Karpas-422 (cell line): ENCODE data around the gene CTBP2. TPM values are rescaled to one million over a fixed set of nuclear protein-coding genes. Genes with fewer than 3 reads are reported as not detected.

Experiments used
- DNase-seq: peaks from one replicate; pipeline ENCODE4 v3.0.0-alpha.2; 2015
- H2AFZ ChIP-seq: fragments of 200-600 bp; sonication (generic); 2 replicates; pipeline ENCODE4 v1.6.1; 2014; ENCODE audit warnings: antibody characterized with exemption, low read length, mixed read lengths
- H3K27ac ChIP-seq: fragments of 200-600 bp; sonication (generic); 2 replicates; pipeline ENCODE4 v1.5.1; 2014; ENCODE audit warnings: mild to moderate bottlenecking, low read length, moderate library complexity
- H3K27me3 ChIP-seq: fragments of 200-600 bp; sonication (generic); 2 replicates; pipeline ENCODE4 v1.6.1; 2014; ENCODE audit warnings: low read length, mixed read lengths
- H3K36me3 ChIP-seq: fragments of 200-600 bp; sonication (generic); 2 replicates; pipeline ENCODE4 v1.6.1; 2014; ENCODE audit warnings: low read length, mixed read lengths; ENCODE audit not compliant: insufficient read depth
- H3K4me1 ChIP-seq: fragments of 200-600 bp; sonication (generic); 2 replicates; pipeline ENCODE4 v1.6.1; 2014; ENCODE audit warnings: mild to moderate bottlenecking, low read length, mixed read lengths
- H3K4me2 ChIP-seq: fragments of 200-600 bp; sonication (generic); 2 replicates; pipeline ENCODE4 v1.6.1; 2014; ENCODE audit warnings: low read length, low read depth, mild to moderate bottlenecking; ENCODE audit not compliant: poor library complexity, severe bottlenecking
- H3K4me3 ChIP-seq: fragments of 200-600 bp; sonication (generic); 2 replicates; pipeline ENCODE4 v1.5.1; 2014; ENCODE audit warnings: mild to moderate bottlenecking, antibody characterized with exemption, low read length, mixed read lengths
- H3K79me2 ChIP-seq: fragments of 200-600 bp; sonication (generic); 2 replicates; pipeline ENCODE4 v1.6.1; 2014; ENCODE audit warnings: mild to moderate bottlenecking, low read length, mixed read lengths
- H3K9ac ChIP-seq: fragments of 200-600 bp; sonication (generic); 2 replicates; pipeline ENCODE4 v1.6.0; 2014; ENCODE audit warnings: low read length
- H3K9me2 ChIP-seq: fragments of 200-600 bp; sonication (generic), shearing (Covaris generic); replicated peaks from 2 replicates; pipeline ENCODE4 v1.6.0; 2014; ENCODE audit warnings: mild to moderate bottlenecking, low read length, moderate library complexity; ENCODE audit not compliant: insufficient read depth
- H3K9me3 ChIP-seq: fragments of 300-700, 200-600 bp; sonication (generic); 2 replicates; pipeline ENCODE4 v1.6.1; 2014; ENCODE audit warnings: low read length, mixed read lengths
- H4K20me1 ChIP-seq: fragments of 200-600 bp; sonication (generic); 2 replicates; pipeline ENCODE4 v1.6.1; 2014; ENCODE audit warnings: mild to moderate bottlenecking, antibody characterized with exemption, low read length, low read depth; ENCODE audit not compliant: insufficient read depth
- total RNA-seq: library from RNA; depleted of rRNA; stranded (reverse); fragments of >200 nt; shearing (Covaris generic); gene quantifications from 2 replicates; pipeline ENCODE4 v1.2.3, GENCODE V29; 2014; ENCODE audit warnings: low replicate concordance

The CTBP2 gene
- total RNA-seq, 1 experiment from 2014 or later: 0.15 TPM

DNA sequence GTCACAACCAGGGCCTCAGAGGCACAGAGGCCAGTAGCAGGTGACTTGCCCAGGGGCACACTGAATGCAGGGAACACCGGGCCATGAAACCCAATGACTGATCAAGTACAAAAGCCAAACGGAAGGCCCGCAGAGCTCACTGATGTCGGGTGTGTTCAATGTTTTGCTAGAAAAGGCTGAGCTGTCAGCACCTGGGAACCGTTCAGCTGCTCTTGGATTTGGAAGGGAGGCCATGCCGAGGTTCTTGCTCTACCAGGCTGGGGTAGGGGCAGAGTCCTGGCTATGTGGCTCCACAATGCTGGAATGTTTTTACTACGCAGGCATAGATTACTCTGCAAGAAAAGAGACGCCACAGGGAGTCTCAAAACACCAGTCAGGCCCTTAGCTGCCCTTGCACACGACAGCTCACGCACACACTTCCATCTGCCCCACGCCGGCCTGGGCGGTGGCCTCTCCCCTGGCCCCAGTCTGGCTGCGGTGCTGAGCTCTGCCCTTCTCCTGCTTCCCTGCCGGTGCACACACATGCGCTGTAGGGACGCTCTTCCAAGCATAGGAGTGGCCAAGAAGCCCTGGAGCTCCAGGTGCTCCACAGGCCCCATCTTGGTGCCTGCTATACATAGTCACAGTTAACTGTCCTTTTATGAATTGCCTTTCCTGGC is 138.5 kb downstream of the CTBP2 start:
- H3K4me1 ChIP-seq: peaks cover 28% of the 10 kb centered on the region
- no peaks in the 10 kb centered on the region for H3K9me2 ChIP-seq
- no peaks in the 10 kb centered on the region for H4K20me1 ChIP-seq
- H3K27me3 ChIP-seq: no peaks in the 10 kb centered on the region
- H3K4me3 ChIP-seq: no peak overlapping the region
- H2AFZ ChIP-seq: no peak overlapping the region
- H3K4me2 ChIP-seq: no peak overlapping the region
- no peaks in the 10 kb centered on the region for H3K79me2 ChIP-seq
- H3K27ac ChIP-seq: no peak overlapping the region
- no peaks in the 10 kb centered on the region for H3K9me3 ChIP-seq
- H3K9ac ChIP-seq: no peak overlapping the region
- no peaks in the 10 kb centered on the region for H3K36me3 ChIP-seq
- no peak for DNase-seq

DNA sequence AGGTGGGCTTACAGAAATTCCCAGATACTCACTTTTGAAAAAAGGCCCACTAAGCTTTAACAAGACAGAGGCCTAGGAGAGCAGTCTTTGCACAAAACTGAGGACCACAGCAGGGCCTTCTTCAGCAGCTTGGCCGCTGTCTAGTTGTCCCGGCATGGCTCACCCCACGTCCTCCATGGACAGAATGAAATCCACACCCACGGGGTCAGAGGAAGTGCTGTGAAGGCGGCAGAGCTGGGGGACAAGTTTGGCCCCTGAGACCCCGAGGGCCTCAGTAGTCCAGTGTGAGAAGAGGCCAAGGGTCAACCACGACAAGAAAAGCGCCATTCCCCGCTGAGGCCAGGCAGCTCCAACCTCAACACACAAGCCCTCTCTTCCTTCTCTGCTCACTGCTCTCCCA is 139.5 kb downstream of the CTBP2 start:
- Histone ChIP-seq H4K20me1 (no peaks in the 10 kb centered on the region), H3K4me2 (no peak overlapping the region), H2AFZ (no peak overlapping the region), H3K9me3 (no peaks in the 10 kb centered on the region), H3K9ac (no peak overlapping the region), H3K27ac (no peak overlapping the region), H3K36me3 (no peaks in the 10 kb centered on the region), H3K79me2 (no peaks in the 10 kb centered on the region), H3K9me2 (no peaks in the 10 kb centered on the region), H3K4me3 (no peak overlapping the region), H3K27me3 (no peaks in the 10 kb centered on the region), H3K4me1 (peaks cover 25% of the 10 kb centered on the region)
- DNase-seq: no peak

DNA sequence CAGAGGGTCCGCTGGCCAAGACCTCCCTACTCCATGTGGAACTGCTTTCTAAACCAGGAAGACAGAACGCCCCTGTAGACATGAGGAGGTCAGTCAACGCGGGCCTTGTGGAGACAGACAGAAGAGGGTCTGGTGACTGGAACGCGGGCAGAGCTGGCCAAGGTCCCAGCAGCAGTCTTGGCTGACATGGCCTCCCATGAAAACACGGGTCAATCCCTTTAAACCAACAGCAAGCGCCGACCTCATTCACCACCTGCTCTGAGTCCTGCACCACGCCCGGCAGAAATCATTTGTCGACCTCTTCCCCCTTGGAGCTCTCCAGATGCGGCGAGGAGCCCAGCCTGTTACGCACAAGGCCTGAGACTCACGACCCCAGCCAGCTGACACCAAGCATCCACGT is 140.0 kb downstream of the CTBP2 start:
- H3K9me3 ChIP-seq: no peaks in the 10 kb centered on the region

DNA sequence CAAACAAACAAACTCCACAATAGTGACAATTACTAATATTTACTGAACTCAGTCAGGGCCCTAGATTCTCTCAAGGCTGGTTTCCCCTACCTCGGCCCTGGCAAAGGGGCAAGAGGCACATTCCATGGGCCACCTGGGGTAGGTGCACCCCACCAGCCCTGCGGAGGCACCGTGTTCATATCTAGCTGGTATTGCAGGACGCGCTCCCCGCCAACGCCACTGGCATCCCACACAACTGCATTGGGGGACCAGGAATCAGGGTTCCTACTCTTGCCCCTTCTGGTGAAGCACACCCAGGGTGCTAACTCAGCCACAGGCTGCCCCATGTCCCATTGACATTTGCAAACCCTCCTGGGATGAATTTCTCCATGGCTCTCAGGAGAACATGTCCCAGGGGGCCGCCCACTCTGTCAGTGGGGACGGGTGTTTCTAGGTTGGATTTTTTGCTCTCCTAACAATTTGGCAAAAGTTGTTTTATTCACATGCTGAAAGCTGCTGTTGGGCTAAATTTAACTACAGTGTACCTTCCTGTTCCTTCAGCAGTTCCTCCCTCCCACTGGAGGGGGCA is 141.7 kb downstream of the CTBP2 start:
- H3K9me3 ChIP-seq: no peaks in the 10 kb centered on the region
- H4K20me1 ChIP-seq: no peaks in the 10 kb centered on the region
- no peak for DNase-seq
- H3K9ac ChIP-seq: no peak overlapping the region
- H3K27ac ChIP-seq: no peak overlapping the region
- no peak overlapping the region for H3K4me3 ChIP-seq
- no peak overlapping the region for H3K4me2 ChIP-seq
- H3K9me2 ChIP-seq: no peaks in the 10 kb centered on the region
- H3K4me1 ChIP-seq: peaks cover 3% of the 10 kb centered on the region
- H2AFZ ChIP-seq: no peak overlapping the region
- no peaks in the 10 kb centered on the region for H3K27me3 ChIP-seq
- no peaks in the 10 kb centered on the region for H3K79me2 ChIP-seq
- no peaks in the 10 kb centered on the region for H3K36me3 ChIP-seq

More for the DNA sequence above, 140.0 kb downstream of the CTBP2 start:
- H2AFZ ChIP-seq: no peak overlapping the region
- H3K27ac ChIP-seq: no peak overlapping the region
- H3K4me1 ChIP-seq: peaks cover 20% of the 10 kb centered on the region
- H3K36me3 ChIP-seq: no peaks in the 10 kb centered on the region
- no peaks in the 10 kb centered on the region for H3K79me2 ChIP-seq
- H3K9ac ChIP-seq: no peak overlapping the region
- no peaks in the 10 kb centered on the region for H3K9me2 ChIP-seq
- no peak overlapping the region for H3K4me2 ChIP-seq
- no peak for DNase-seq
- H3K4me3 ChIP-seq: no peak overlapping the region
- H4K20me1 ChIP-seq: no peaks in the 10 kb centered on the region
- no peaks in the 10 kb centered on the region for H3K27me3 ChIP-seq

DNA sequence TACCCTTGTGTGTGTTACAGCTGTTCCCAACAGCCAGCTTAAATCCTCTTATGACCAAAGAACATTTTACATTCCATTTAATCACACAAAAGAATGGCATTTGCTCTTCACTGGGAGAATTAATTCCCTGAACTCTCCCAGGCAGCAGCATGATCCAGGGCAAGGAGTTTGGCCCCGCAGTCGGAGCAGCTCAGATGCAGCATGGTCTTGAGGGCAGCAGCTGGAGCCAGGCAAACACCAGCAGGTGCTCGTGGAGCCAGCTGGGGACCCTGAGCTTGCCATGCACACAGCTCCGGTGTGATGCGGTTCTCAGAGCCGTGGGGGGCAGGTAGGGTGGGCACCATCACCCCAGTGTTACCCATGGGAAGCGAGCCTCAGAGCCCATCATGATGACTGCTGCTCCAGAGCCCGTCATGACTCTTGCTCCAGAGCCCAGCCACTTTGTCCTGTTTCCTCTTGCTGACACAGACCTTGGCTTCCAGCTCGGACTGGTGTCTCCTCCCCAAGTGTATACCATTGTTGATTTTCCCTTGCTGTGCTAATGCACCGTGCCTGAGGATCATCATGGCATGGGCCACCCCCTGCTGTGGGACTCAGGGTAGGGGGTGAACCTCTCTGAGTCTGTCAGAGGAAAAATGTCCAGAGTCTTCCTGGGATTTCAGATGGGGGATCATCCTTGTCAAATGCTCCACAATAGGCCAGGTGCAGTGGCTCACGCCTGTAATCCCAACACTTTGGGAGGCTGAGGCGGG is 142.6 kb downstream of the CTBP2 start:
- DNase-seq: no peak
- Histone ChIP-seq H2AFZ (no peak overlapping the region), H3K79me2 (no peaks in the 10 kb centered on the region), H3K27me3 (no peaks in the 10 kb centered on the region), H3K9me3 (no peaks in the 10 kb centered on the region), H3K9ac (no peak overlapping the region), H3K4me1 (no peaks in the 10 kb centered on the region), H3K9me2 (no peaks in the 10 kb centered on the region), H3K4me3 (no peak overlapping the region), H3K36me3 (no peaks in the 10 kb centered on the region), H3K27ac (no peak overlapping the region), H4K20me1 (no peaks in the 10 kb centered on the region), H3K4me2 (no peak overlapping the region)

DNA sequence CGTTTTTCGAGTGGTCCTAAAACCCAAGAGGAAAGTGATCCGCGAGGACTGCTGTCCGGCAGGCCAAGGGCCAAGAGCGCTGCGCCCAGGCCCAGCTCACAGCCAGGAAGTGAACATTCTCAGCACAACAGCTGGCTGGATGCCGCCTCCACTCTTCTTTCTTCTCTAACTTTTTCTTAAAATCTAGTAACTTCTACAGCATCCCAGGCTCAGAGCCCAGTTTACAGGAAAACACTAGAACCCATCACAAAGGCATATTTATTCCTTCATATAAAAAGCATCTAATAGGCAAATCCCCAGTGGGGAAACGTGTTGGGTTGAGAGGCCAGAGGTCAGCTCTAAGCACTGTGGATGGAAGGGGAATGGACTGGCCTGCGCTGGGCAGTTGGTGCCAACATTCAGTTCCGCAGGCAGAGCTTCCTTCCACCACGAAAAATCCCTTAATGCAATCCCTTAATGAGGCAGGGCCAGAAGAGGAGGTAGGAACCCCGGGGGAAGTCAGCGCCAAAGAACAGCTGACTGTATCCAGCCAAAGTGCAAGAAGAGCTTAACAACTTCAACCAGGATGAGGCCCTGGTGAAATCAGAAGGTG is 143.7 kb downstream of the CTBP2 start:
- no peaks in the 10 kb centered on the region for H3K9me3 ChIP-seq
- H3K27me3 ChIP-seq: no peaks in the 10 kb centered on the region
- H3K9ac ChIP-seq: no peak overlapping the region
- H3K4me2 ChIP-seq: no peak overlapping the region
- no peak overlapping the region for H2AFZ ChIP-seq
- no peak overlapping the region for H3K4me3 ChIP-seq
- no peaks in the 10 kb centered on the region for H3K79me2 ChIP-seq
- H3K27ac ChIP-seq: no peak overlapping the region
- H3K9me2 ChIP-seq: no peaks in the 10 kb centered on the region
- H3K4me1 ChIP-seq: no peaks in the 10 kb centered on the region
- DNase-seq: no peak
- no peaks in the 10 kb centered on the region for H4K20me1 ChIP-seq
- no peaks in the 10 kb centered on the region for H3K36me3 ChIP-seq

DNA sequence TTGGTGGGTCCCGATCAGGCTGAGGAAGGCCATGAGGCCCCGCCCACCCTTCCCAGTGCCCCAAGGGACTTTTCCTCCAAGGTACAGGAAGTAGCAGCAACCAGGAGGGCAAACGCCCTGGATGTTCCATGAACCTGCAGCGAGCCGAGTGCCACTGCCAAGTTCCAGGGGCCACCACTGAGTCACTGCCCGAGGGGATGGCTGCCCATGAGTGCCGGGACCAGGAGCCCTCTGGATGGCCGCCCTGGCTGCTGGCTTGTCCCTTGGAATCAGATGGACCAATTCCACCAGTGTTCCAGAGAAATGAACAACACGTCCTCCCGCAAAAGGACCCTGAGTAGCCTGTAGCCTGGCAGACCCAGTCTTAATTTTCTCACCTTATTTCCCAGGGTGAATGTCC is 144.2 kb downstream of the CTBP2 start:
- H3K27ac ChIP-seq: no peak overlapping the region
- H3K4me3 ChIP-seq: no peak overlapping the region
- no peaks in the 10 kb centered on the region for H3K36me3 ChIP-seq
- no peaks in the 10 kb centered on the region for H3K9me3 ChIP-seq
- H3K4me1 ChIP-seq: no peaks in the 10 kb centered on the region
- no peak overlapping the region for H3K4me2 ChIP-seq
- H3K9me2 ChIP-seq: no peaks in the 10 kb centered on the region
- no peaks in the 10 kb centered on the region for H4K20me1 ChIP-seq
- no peaks in the 10 kb centered on the region for H3K79me2 ChIP-seq
- no peaks in the 10 kb centered on the region for H3K27me3 ChIP-seq
- H2AFZ ChIP-seq: no peak overlapping the region
- no peak for DNase-seq
- no peak overlapping the region for H3K9ac ChIP-seq

DNA sequence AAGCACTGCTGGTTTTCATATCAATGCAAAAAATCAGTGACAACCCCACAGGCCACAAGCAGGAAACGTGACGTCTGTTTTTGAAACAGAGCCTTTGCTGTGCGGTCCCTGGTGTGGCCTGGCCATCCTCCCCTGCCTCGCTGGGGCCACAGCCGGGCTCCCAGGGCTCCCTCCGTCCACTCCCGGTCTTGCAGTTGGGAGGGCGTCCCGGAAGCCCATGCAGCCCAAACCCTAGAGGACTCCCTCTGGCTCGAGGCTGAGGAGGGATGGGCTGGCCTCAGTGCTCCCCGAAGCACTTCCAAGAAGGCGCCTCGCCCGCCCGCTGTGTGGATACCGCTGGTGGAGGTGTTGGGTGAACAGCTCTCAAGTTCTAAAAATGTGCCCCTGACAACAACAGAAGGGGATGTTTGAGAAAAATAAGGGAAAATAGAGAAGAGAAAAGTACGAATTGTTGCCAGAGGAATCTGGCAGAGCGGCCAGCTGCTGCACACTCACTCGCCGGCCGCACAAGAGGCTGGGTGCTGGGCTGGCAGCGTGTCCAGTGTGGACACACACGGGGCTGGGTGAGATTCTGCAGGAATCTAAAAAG is 144.9 kb downstream of the CTBP2 start:
- Histone ChIP-seq H3K9ac (no peak overlapping the region), H3K9me3 (no peaks in the 10 kb centered on the region), H3K36me3 (no peaks in the 10 kb centered on the region), H3K9me2 (no peaks in the 10 kb centered on the region), H2AFZ (no peak overlapping the region), H3K4me3 (no peak overlapping the region), H3K27me3 (no peaks in the 10 kb centered on the region), H3K4me1 (no peaks in the 10 kb centered on the region), H3K27ac (no peak overlapping the region), H4K20me1 (no peaks in the 10 kb centered on the region), H3K79me2 (no peaks in the 10 kb centered on the region), H3K4me2 (no peak overlapping the region)
- no peak for DNase-seq
